Small intestine (tissue), 7 donors: Measurements from ENCODE around the gene MGST2. TPM values are rescaled to one million over a fixed set of nuclear protein-coding genes. Genes with fewer than 3 reads are reported as not detected.
"Not testable (repeated sequence)": the region's sequence is repeated elsewhere in the genome, so short reads cannot be mapped to it uniquely, and the experiment has no call there.

Experiments
- DNase-seq, 2 donors: peaks; one replicate each; pipeline versions ENCODE4 v3.0.0 to v3.0.0-alpha.2; 2013
- FAIRE-seq: peaks from 2 replicates; lab custom pipeline; 2012; peaks lifted over from hg19 to GRCh38; lab: Jason Lieb, UNC
- H3K27ac ChIP-seq, 3 donors: one replicate each; pipeline ENCODE4 v1.5.1; 2013; ENCODE audit warnings: low read length in 2 of 3, mild to moderate bottlenecking in 2 of 3, control low read depth in 1 of 3, inconsistent platforms in 1 of 3, low read depth in 1 of 3, moderate library complexity in 1 of 3
- H3K27me3 ChIP-seq, 3 donors: one replicate each; pipeline ENCODE4 v1.6.1; 2013; ENCODE audit warnings: low read length in 3 of 3, inconsistent platforms in 1 of 3; ENCODE audit not compliant: control insufficient read depth in 3 of 3, insufficient read depth in 3 of 3
- H3K36me3 ChIP-seq, 3 donors: one replicate each; pipeline ENCODE4 v1.6.1; 2013; ENCODE audit warnings: low read length in 3 of 3, inconsistent platforms in 1 of 3, low read depth in 1 of 3, mild to moderate bottlenecking in 1 of 3, moderate library complexity in 1 of 3; ENCODE audit not compliant: control insufficient read depth in 3 of 3, insufficient read depth in 2 of 3
- H3K4me1 ChIP-seq, 3 donors: one replicate each; pipeline ENCODE4 v1.6.1; 2013; ENCODE audit warnings: low read length in 2 of 3, inconsistent platforms in 1 of 3, low read depth in 1 of 3, mild to moderate bottlenecking in 1 of 3, moderate library complexity in 1 of 3; ENCODE audit not compliant: control insufficient read depth in 3 of 3, insufficient read depth in 2 of 3
- H3K4me3 ChIP-seq, 3 donors: one replicate each; pipeline ENCODE4 v1.5.1; 2013; ENCODE audit warnings: low read length in 3 of 3, control low read depth in 1 of 3, inconsistent platforms in 1 of 3, low read depth in 1 of 3, mild to moderate bottlenecking in 1 of 3, moderate library complexity in 1 of 3
- H3K9me3 ChIP-seq, 2 donors: one replicate each; pipeline ENCODE4 v1.6.1; 2013; ENCODE audit warnings: low read depth in 1 of 2, low read length in 1 of 2; ENCODE audit not compliant: control insufficient read depth in 2 of 2, insufficient read depth in 1 of 2
- WGBS, 3 donors: extraction: QIAGEN DNeasy Blood & Tissue Kit; methylation state at CpG; one replicate each; pipeline ENCODE4 v1.1.7; 2013; 5-methylcytosine and 5-hydroxymethylcytosine counted together
- polyA plus RNA-seq, 4 donors: library from polyadenylated mRNA; stranded (reverse) in 3 of 4; unstranded in 1 of 4; fragments of 200-250 nt in 3 of 4; fragments of 120-200 nt in 1 of 4; gene quantifications; one replicate each; pipeline versions ENCODE4 v1.2.1 to v1.2.3, GENCODE V29; 2013
- donor health status: healthy with polysubstance abuse.
- donor health status: control.
- donor health status: control.
- donor health status: Bipolar disorder and iron deficiency.
- donor health status: healthy.

Gene MGST2
- polyA plus RNA-seq, 4 donors = 120 to 225 (median 211) TPM

DNA sequence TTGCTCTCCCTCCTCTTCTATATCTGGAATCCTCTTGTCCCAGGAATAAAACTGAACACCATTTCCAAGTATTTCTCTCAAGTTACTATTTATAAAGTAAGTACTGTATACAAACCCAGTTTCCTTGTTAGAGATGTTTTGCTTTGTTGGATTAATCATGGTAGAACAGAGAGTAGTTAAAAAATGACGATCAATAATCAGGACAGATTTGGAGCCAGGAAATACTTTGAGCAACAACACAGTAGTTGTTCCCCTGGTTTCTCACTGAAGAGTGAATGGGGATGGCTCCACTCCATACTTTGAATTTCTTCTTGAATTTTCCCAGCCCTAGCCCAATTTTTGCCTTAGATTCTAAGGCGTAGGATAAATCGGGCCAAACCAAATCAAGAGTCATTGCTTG, 21.4 kb downstream of the MGST2 start:
- Histone ChIP-seq H3K4me1 (peaks cover 15 to 65% (median 21%) of the 10 kb centered on the region in 3 donors), H3K36me3 (peaks cover 0 to 40% (median 0%) of the 10 kb centered on the region in 3 donors), H3K27ac (peak overlapping the region in 1 of 3 donors; percentile 37), H3K27me3 (no peaks in the 10 kb centered on the region), H3K4me3 (no peak overlapping the region), H3K9me3 (peaks cover 0 to 13% of the 10 kb centered on the region in 2 donors)
- FAIRE-seq (no peak), DNase-seq (no peak)
- 73 to 81% (median 79%) methylated on average over 3 of the region's 3 CpGs for WGBS, 3 donors

- peaks cover 0 to 5% of the 10 kb centered on the region in 2 donors for H3K9me3 ChIP-seq
- H3K27me3 ChIP-seq = no peaks in the 10 kb centered on the region
- 24 to 63% (median 42%) methylated on average over 6 of the region's 6 CpGs for WGBS, 3 donors
- peak; percentile 91 to 95 for DNase-seq
- peak overlapping the region; percentile 34 to 73 (median 51) for H3K27ac ChIP-seq
- H3K4me1 ChIP-seq = peaks cover 10 to 63% (median 15%) of the 10 kb centered on the region in 3 donors
- no peak overlapping the region for H3K4me3 ChIP-seq
- peaks cover 0 to 29% (median 2%) of the 10 kb centered on the region in 3 donors for H3K36me3 ChIP-seq
- FAIRE-seq = no peak
Measured at GRCh38 chr4:139689093-139689722, 23.6 kb downstream of the MGST2 start.

DNA sequence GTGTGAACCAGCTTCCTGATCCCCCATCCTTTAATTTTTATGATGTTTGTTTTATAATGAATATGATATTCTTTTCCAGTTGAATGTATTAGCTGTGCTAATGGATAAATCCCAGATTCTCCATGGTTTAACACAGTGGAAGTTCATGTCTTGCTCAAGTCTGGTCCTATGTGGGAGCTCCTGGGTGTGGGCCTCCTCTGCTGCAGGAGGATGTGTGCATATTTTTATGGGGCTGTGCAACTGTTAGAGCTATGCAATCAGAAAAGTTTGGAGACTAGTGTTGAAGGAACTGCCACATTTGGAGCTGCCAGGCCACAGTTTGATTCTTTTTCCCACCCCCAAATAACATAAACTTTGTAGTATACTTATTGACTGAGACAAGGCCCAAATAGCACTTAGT, 24.8 kb downstream of the MGST2 start:
- Histone ChIP-seq H3K27ac (peak overlapping the region in 2 of 3 donors; percentile 43 to 65), H3K9me3 (no peaks in the 10 kb centered on the region), H3K36me3 (peaks cover 0 to 24% (median 2%) of the 10 kb centered on the region in 3 donors), H3K4me1 (peaks cover 8 to 62% (median 15%) of the 10 kb centered on the region in 3 donors), H3K4me3 (no peak overlapping the region), H3K27me3 (no peaks in the 10 kb centered on the region)
- FAIRE-seq = no peak
- DNase-seq = no peak

DNA sequence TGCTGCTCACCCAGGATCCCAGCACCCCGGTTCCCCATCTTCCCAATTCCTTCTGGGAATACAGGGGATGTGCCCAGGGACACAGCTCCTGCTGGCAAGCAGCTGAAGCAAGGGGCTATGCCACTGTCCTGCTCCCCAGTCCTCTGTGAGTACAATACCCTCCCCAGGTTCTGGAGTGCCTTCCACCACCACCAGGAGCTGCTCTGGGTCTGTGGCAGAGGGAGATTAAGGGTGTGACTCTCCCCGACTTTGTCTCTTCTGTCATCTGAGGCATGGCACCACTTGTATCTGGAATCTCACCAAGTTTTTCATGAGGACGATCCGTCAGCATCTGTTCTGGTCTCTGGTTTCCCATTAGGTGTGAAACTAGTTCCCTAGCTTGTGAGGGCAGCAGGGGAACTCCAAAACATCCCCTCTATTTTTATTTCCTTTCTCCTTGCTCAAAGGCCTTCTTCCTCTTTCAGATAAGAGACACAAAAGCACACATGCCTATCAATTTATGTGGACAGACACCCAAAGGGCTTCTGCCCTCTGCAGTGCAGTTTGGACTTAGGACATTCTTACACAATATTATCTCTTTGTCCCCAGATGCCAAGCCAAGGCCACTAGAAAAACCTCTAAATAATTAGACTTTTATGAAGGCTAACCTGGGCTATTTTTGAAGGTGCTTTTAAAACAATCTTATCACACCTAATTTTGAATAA, 26.8 kb downstream of the MGST2 start:
- Histone ChIP-seq H3K36me3 (peaks cover 0 to 24% (median 9%) of the 10 kb centered on the region in 3 donors), H3K4me1 (peaks cover 0 to 44% (median 10%) of the 10 kb centered on the region in 3 donors), H3K27me3 (no peaks in the 10 kb centered on the region), H3K27ac (peak overlapping the region; percentile 27 to 83 (median 52)), H3K9me3 (peaks cover 0 to 3% of the 10 kb centered on the region in 2 donors), H3K4me3 (no peak overlapping the region)
- DNase-seq (peak; percentile 53 to 69), FAIRE-seq (no peak)
- 8 to 29% (median 20%) methylated on average over 4 of the region's 4 CpGs for WGBS, 3 donors

- DNase-seq (no peak), FAIRE-seq (no peak)
- peaks cover 0 to 30% (median 9%) of the 10 kb centered on the region in 3 donors for H3K4me1 ChIP-seq
- H3K36me3 ChIP-seq = peaks cover under 1 to 23% (median 9%) of the 10 kb centered on the region in 3 donors
- no peaks in the 10 kb centered on the region for H3K27me3 ChIP-seq
- 75 to 92% (median 85%) methylated on average over 3 of the region's 3 CpGs for WGBS, 3 donors
- H3K9me3 ChIP-seq = peaks cover 0 to 3% of the 10 kb centered on the region in 2 donors
- H3K27ac ChIP-seq = no peak overlapping the region
- no peak overlapping the region for H3K4me3 ChIP-seq
Measured at GRCh38 chr4:139694522-139695107, 29.0 kb downstream of the MGST2 start.

DNA sequence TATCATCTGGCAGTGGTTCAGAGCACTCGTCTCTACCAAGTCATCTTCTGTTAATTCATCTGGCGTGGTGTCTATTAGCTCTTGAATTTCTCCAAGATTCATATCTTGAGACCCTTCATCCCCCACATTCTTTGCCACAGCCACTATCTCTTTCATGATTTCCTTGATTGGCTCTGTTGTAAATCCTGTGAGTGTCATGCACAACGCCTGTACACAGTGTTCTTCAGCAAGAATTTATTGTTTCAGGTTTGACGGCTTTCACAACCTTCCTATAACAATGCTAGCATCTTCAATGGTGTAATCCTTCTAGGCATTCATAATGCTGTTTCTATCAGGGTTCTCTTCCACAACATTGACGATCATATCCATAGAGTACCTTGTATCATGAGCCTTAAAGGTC, 30.9 kb downstream of the MGST2 start:
- 90 to 95% (median 92%) methylated on average over 5 of the region's 5 CpGs for WGBS, 3 donors
- H3K4me3 ChIP-seq = no peak overlapping the region
- no peak overlapping the region for H3K27ac ChIP-seq
- H3K9me3 ChIP-seq = peaks cover 0 to 3% of the 10 kb centered on the region in 2 donors
- peaks cover 6 to 21% (median 11%) of the 10 kb centered on the region in 3 donors for H3K36me3 ChIP-seq
- peaks cover 0 to 12% (median under 1%) of the 10 kb centered on the region in 3 donors for H3K4me1 ChIP-seq
- FAIRE-seq (no peak), DNase-seq (no peak)
- H3K27me3 ChIP-seq = no peaks in the 10 kb centered on the region

DNA sequence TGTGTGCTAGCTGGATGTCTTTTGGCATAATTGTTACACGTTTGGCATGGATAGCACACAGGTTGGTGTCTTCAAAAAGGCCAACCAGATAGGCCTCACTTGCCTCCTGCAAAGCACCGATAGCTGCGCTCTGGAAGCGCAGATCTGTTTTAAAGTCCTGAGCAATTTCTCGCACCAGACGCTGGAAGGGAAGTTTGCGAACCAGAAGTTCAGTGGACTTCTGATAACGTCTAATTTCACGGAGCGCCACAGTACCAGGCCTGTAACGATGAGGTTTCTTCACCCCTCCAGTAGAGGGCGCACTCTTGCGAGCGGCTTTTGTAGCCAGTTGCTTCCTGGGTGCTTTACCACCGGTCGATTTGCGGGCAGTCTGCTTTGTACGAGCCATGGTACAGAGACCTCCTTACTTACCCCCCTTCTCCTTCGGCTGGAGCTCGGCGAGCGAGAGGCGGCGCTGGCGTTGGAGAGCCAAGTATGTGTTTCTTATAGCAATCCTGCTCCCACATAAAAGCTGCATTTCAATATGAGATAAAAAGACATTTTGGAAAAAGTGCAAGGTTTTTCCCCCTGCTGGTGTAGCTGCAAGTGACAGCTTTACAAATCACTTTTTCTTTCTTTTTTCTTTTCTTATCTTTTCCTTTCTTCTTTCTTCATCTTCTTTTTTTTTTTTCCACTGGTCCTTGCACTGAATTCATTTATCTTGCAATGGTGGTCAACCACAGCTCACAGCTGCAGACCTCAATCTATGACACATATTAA, 32.7 kb downstream of the MGST2 start:
- not testable (repeated sequence) for H3K27me3 ChIP-seq, FAIRE-seq, DNase-seq, H3K27ac ChIP-seq, H3K4me1 ChIP-seq, H3K9me3 ChIP-seq, H3K4me3 ChIP-seq
- 96 to 99% (median 99%) methylated on average over 14 to 17 of the region's 25 CpGs for WGBS, 3 donors
- peaks cover 6 to 15% (median 11%) of the 10 kb centered on the region in 3 donors for H3K36me3 ChIP-seq

- Histone ChIP-seq H3K27me3 (no peaks in the 10 kb centered on the region), H3K4me3 (no peak overlapping the region), H3K27ac (no peak overlapping the region), H3K4me1 (no peaks in the 10 kb centered on the region), H3K9me3 (peaks cover 0 to 3% of the 10 kb centered on the region in 2 donors), H3K36me3 (peaks cover 8 to 24% (median 14%) of the 10 kb centered on the region in 3 donors)
- DNase-seq (no peak), FAIRE-seq (no peak)
- WGBS, 3 donors = 76 to 83% (median 78%) methylated on average over 5 of the region's 5 CpGs
Measured at GRCh38 chr4:139700568-139700967, 34.9 kb downstream of the MGST2 start.
